Upper lobe of left lung (tissue), 6 donors: Measurements from ENCODE around the gene RINL. TPM values are rescaled to one million over a fixed set of nuclear protein-coding genes. Genes with fewer than 3 reads are reported as not detected.

Experiments
- ATAC-seq, 2 donors: fragments of 200-7000 bp; cut with Tn5 transposase; one replicate each; pipeline ENCODE4 v1.9.1; 2022; ENCODE audit warnings: mild to moderate bottlenecking in 2 of 2, moderate library complexity in 2 of 2; ENCODE audit not compliant: low FRiP score in 2 of 2
- DNase-seq, 2 donors: peaks; one replicate each; pipeline ENCODE4 v3.0.0-alpha.2; 2019 to 2020
- H3K27ac ChIP-seq, 4 donors: fragments of 200-600 bp; sonication (generic); one replicate each; pipeline ENCODE4 v1.5.1; 2016 to 2019
- H3K27me3 ChIP-seq, 4 donors: fragments of 200-600 bp; sonication (generic); one replicate each; pipeline ENCODE4 v1.5.1; 2017 to 2019
- H3K36me3 ChIP-seq, 4 donors: fragments of 200-600 bp; sonication (generic); one replicate each; pipeline ENCODE4 v1.5.1; 2016 to 2019
- H3K4me1 ChIP-seq, 4 donors: fragments of 200-600 bp; sonication (generic); one replicate each; pipeline ENCODE4 v1.5.1; 2018 to 2019
- H3K4me3 ChIP-seq, 4 donors: fragments of 200-600 bp; sonication (generic); one replicate each; pipeline ENCODE4 v1.5.1; 2017 to 2019; ENCODE audit warnings: mild to moderate bottlenecking in 2 of 4, moderate library complexity in 1 of 4
- H3K9me3 ChIP-seq, 4 donors: fragments of 200-600 bp; sonication (generic); one replicate each; pipeline ENCODE4 v1.5.1; 2018 to 2019
- CTCF ChIP-seq, 6 experiments: fragments of 450-650 bp in 4 of 6; fragments of 200-600 bp in 2 of 6; sonication (generic) in 2 of 6; IDR thresholded peaks; one replicate each; pipeline ENCODE4 v1.5.1; 2016 to 2019; ENCODE audit warnings: antibody characterized with exemption in 6 of 6
- EP300 ChIP-seq, 4 donors: sonication (generic); formaldehyde crosslinking; IDR thresholded peaks; one replicate each; pipeline ENCODE4 v1.5.1; 2017; ENCODE audit warnings: antibody characterized with exemption in 4 of 4, control low read depth in 2 of 4
- POLR2A ChIP-seq, 4 donors: fragments of 450-650 bp; IDR thresholded peaks; one replicate each; pipeline ENCODE4 v1.5.1; 2016 to 2017; ENCODE audit warnings: antibody characterized with exemption in 4 of 4, mild to moderate bottlenecking in 2 of 4
- POLR2AphosphoS5 ChIP-seq, 2 donors: sonication (generic); formaldehyde crosslinking; IDR thresholded peaks; one replicate each; pipeline ENCODE4 v1.5.1; 2017; ENCODE audit warnings: antibody characterized with exemption in 2 of 2
- WGBS, 2 donors: methylation state at CpG; one replicate each; pipeline ENCODE4 v1.1.5; 2017 to 2018; 5-methylcytosine and 5-hydroxymethylcytosine counted together
- total RNA-seq, 6 donors: library from RNA; depleted of rRNA in 4 of 6; stranded (reverse); fragments of >200 nt in 4 of 6; gene quantifications; one replicate each; pipeline versions ENCODE4 v1.1.0 to v1.2.1, GENCODE V29; 2016 to 2021
- donor health status: DM: no; HTN: no; CAD: no; lungs with moderate emphysema.
- donor health status: DM: no; HTN: yes; CAD: no; lungs with severe emphysema.

RINL gene
- total RNA-seq, 6 donors from 2014 or later: 8.7 to 23.1 (median 13.2) TPM

GRCh38 chr19:38899447-38900201 is 21.5 kb upstream of the RINL start, which contains the start of the genes NFKBIB and SIRT2:
Gene NFKBIB, plus strand, starts transcription at chr19:38899969. Its CDS starts 64 bp downstream, at chr19:38900033.
Gene SIRT2, minus strand, starts transcription at chr19:38899618. Its CDS starts 97 bp downstream, at chr19:38899521.
- DNase-seq: peak; percentile 94 to 100
- ATAC-seq: peak; percentile 98 to 99
- Histone ChIP-seq H3K9me3 (no peaks in the 10 kb centered on the region), H3K4me3 (peak within 1 kb of the TSS; percentile 72 to 94 (median 87)), H3K27me3 (no peaks in the 10 kb centered on the region), H3K4me1 (peaks cover 28 to 56% (median 35%) of the 10 kb centered on the region in 4 donors), H3K27ac (peak within 1 kb of the TSS; percentile 88 to 97 (median 92)), H3K36me3 (peaks cover 0 to 3% (median 0%) of the 10 kb centered on the region in 4 donors)
- WGBS, 2 donors: 0% methylated on average over 6 to 64 of the region's 64 CpGs
- TF ChIP-seq POLR2A (IDR thresholded peaks at IDR 0.05) (peak in 3 of 4 donors; percentile 86 to 92 (median 88)), POLR2AphosphoS5 (IDR thresholded peaks at IDR 0.05) (peak; percentile 72 to 92), CTCF (IDR thresholded peaks at IDR 0.05) (peak in 1 of 6 experiments; percentile 35), EP300 (IDR thresholded peaks at IDR 0.05) (peak in 1 of 4 donors; percentile 64)

- WGBS, 2 donors: 9% methylated on average over 16 to 25 of the region's 25 CpGs
- Histone ChIP-seq H3K4me3 (peak overlapping the region; percentile 72 to 94 (median 87)), H3K36me3 (no peaks in the 10 kb centered on the region), H3K9me3 (no peaks in the 10 kb centered on the region), H3K27ac (peak overlapping the region; percentile 77 to 97 (median 92)), H3K4me1 (peaks cover 28 to 63% (median 42%) of the 10 kb centered on the region in 4 donors), H3K27me3 (no peaks in the 10 kb centered on the region)
- DNase-seq (peak in 1 of 2 donors; percentile 32), ATAC-seq (no peak)
- TF ChIP-seq POLR2A (IDR thresholded peaks at IDR 0.05) (peak in 1 of 4 donors; percentile 57), CTCF (IDR thresholded peaks at IDR 0.05) (no peak)
Observed at GRCh38 chr19:38898788-38899446, 20.8 kb upstream of the RINL start.

- Histone ChIP-seq H3K36me3 (peaks cover 0 to 24% (median 16%) of the 10 kb centered on the region in 4 donors), H3K27me3 (no peaks in the 10 kb centered on the region), H3K4me1 (peaks cover 18 to 60% (median 44%) of the 10 kb centered on the region in 4 donors), H3K27ac (peak overlapping the region in 2 of 4 donors; percentile 62 to 81), H3K4me3 (no peak overlapping the region), H3K9me3 (no peaks in the 10 kb centered on the region)
- DNase-seq (no peak), ATAC-seq (no peak)
- 51 to 63% methylated on average over 9 of the region's 9 CpGs for WGBS, 2 donors
- TF ChIP-seq POLR2AphosphoS5 (IDR thresholded peaks at IDR 0.05) (no peak), EP300 (IDR thresholded peaks at IDR 0.05) (no peak)
Observed at GRCh38 chr19:38894968-38895367, 16.9 kb upstream of the RINL start.

- no peak for TF ChIP-seq CTCF (IDR thresholded peaks at IDR 0.05)
- no peak for TF ChIP-seq EP300 (IDR thresholded peaks at IDR 0.05)
- no peak for TF ChIP-seq POLR2AphosphoS5 (IDR thresholded peaks at IDR 0.05)
- TF ChIP-seq POLR2A (IDR thresholded peaks at IDR 0.05): no peak
- Histone ChIP-seq H3K4me3 (peak overlapping the region in 1 of 4 donors; percentile 27), H3K9me3 (no peaks in the 10 kb centered on the region), H3K4me1 (peaks cover 11 to 53% (median 37%) of the 10 kb centered on the region in 4 donors), H3K36me3 (peaks cover 9 to 41% (median 33%) of the 10 kb centered on the region in 4 donors), H3K27me3 (no peaks in the 10 kb centered on the region), H3K27ac (peak overlapping the region; percentile 18 to 81 (median 56))
- DNase-seq: no peak
- ATAC-seq: no peak
- WGBS, 2 donors: 46 to 79% methylated on average over 12 to 14 of the region's 14 CpGs
Observed at GRCh38 chr19:38893341-38893771, 15.3 kb upstream of the RINL start.

- Histone ChIP-seq H3K27ac (peak overlapping the region in 3 of 4 donors; percentile 49 to 81 (median 62)), H3K27me3 (no peaks in the 10 kb centered on the region), H3K4me1 (peaks cover 6 to 47% (median 33%) of the 10 kb centered on the region in 4 donors), H3K4me3 (peak overlapping the region in 1 of 4 donors; percentile 27), H3K36me3 (peaks cover 9 to 46% (median 36%) of the 10 kb centered on the region in 4 donors), H3K9me3 (no peaks in the 10 kb centered on the region)
- DNase-seq: no peak
- 67 to 71% methylated on average over 5 of the region's 5 CpGs for WGBS, 2 donors
- ATAC-seq: no peak
- TF ChIP-seq EP300 (IDR thresholded peaks at IDR 0.05) (no peak), CTCF (IDR thresholded peaks at IDR 0.05) (no peak), POLR2A (IDR thresholded peaks at IDR 0.05) (no peak), POLR2AphosphoS5 (IDR thresholded peaks at IDR 0.05) (no peak)
Observed at GRCh38 chr19:38892841-38893240, 14.8 kb upstream of the RINL start.
